Vagina (tissue), 2 donors: Measurements from ENCODE around the gene MACF1. TPM values are rescaled to one million over a fixed set of nuclear protein-coding genes. Genes with fewer than 3 reads are reported as not detected.

ENCODE experiments used
- DNase-seq, 2 donors: peaks; one replicate each; pipeline ENCODE4 v3.0.0-alpha.2; 2017; ENCODE audit errors: extremely low spot score in 2 of 2
- H3K27ac ChIP-seq: fragments of 200-600 bp; sonication (generic); one replicate; pipeline ENCODE4 v1.5.1; 2019
- H3K27me3 ChIP-seq: fragments of 200-600 bp; sonication (generic); one replicate; pipeline ENCODE4 v1.5.1; 2019
- H3K36me3 ChIP-seq, 2 donors: fragments of 200-600 bp; sonication (generic); one replicate each; pipeline ENCODE4 v1.5.1; 2017 to 2019
- H3K4me1 ChIP-seq: fragments of 200-600 bp; sonication (generic); one replicate; pipeline ENCODE4 v1.5.1; 2019
- H3K4me3 ChIP-seq, 2 donors: fragments of 200-600 bp; sonication (generic); 1 replicate in 1 of 2; 2 replicates in 1 of 2; pipeline ENCODE4 v1.5.1; 2016 to 2019
- H3K9me3 ChIP-seq: fragments of 200-600 bp; sonication (generic); one replicate; pipeline ENCODE4 v1.5.1; 2019
- CTCF ChIP-seq, 3 experiments: fragments of 450-650 bp in 2 of 3; fragments of 200-600 bp in 1 of 3; sonication (generic) in 1 of 3; IDR thresholded peaks; one replicate each; pipeline ENCODE4 v1.5.1; 2017 to 2019; ENCODE audit warnings: antibody characterized with exemption in 3 of 3, mild to moderate bottlenecking in 2 of 3, moderate library complexity in 2 of 3
- POLR2A ChIP-seq, 2 donors: fragments of 450-650 bp; IDR thresholded peaks; one replicate each; pipeline ENCODE4 v1.6.1; 2017; ENCODE audit warnings: antibody characterized with exemption in 2 of 2, mild to moderate bottlenecking in 2 of 2, moderate library complexity in 2 of 2
- POLR2AphosphoS5 ChIP-seq, 2 donors: sonication (generic); formaldehyde crosslinking; IDR thresholded peaks; one replicate each; pipeline ENCODE4 v1.9.0; 2017; ENCODE audit warnings: antibody characterized with exemption in 2 of 2, mild to moderate bottlenecking in 2 of 2, low read depth in 1 of 2; ENCODE audit not compliant: insufficient read depth in 1 of 2
- intact Hi-C: fragments of 100-400 bp; cut with DNase I; formaldehyde crosslinking; loops from one replicate; pipeline ENCODE4 v1.15.1; 2023
- total RNA-seq: library from RNA; depleted of rRNA; stranded (reverse); fragments of >200 nt; gene quantifications from one replicate; pipeline ENCODE4 v1.2.3, GENCODE V29; 2016

MACF1 gene
- total RNA-seq, 1 donor from 2014 or later = 291 TPM

GRCh38 chr1:39294531-39294930 lies 90.0 kb downstream of the MACF1 start:
- Histone ChIP-seq H3K27ac (no peak overlapping the region), H3K4me3 (no peak overlapping the region), H3K4me1 (peaks cover 9% of the 10 kb centered on the region), H3K36me3 (peaks cover 5 to 69% of the 10 kb centered on the region in 2 donors), H3K9me3 (no peaks in the 10 kb centered on the region), H3K27me3 (no peaks in the 10 kb centered on the region)
- TF ChIP-seq POLR2AphosphoS5 (IDR thresholded peaks at IDR 0.05; ENCODE audit: insufficient read depth in 1 of 2, low read depth in 1 of 2) (no peak), CTCF (IDR thresholded peaks at IDR 0.05) (no peak), POLR2A (IDR thresholded peaks at IDR 0.05) (no peak)
- intact Hi-C loops = no loop called here
- DNase-seq = no peak

GRCh38 chr1:39295901-39296300 lies 91.4 kb downstream of the MACF1 start:
- H3K36me3 ChIP-seq = peaks cover 5 to 83% of the 10 kb centered on the region in 2 donors
- H3K4me1 ChIP-seq = peaks cover 9% of the 10 kb centered on the region
- H3K27me3 ChIP-seq = no peaks in the 10 kb centered on the region
- H3K27ac ChIP-seq = no peak overlapping the region
- no peak overlapping the region for H3K4me3 ChIP-seq
- TF ChIP-seq CTCF (IDR thresholded peaks at IDR 0.05) (no peak), POLR2A (IDR thresholded peaks at IDR 0.05) (no peak), POLR2AphosphoS5 (IDR thresholded peaks at IDR 0.05; ENCODE audit: insufficient read depth in 1 of 2, low read depth in 1 of 2) (no peak)
- intact Hi-C loops = no loop called here
- H3K9me3 ChIP-seq = no peaks in the 10 kb centered on the region
- DNase-seq = no peak

- peaks cover 5 to 86% of the 10 kb centered on the region in 2 donors for H3K36me3 ChIP-seq
- H3K4me1 ChIP-seq = peaks cover 9% of the 10 kb centered on the region
- H3K27ac ChIP-seq = no peak overlapping the region
- no peak for TF ChIP-seq CTCF (IDR thresholded peaks at IDR 0.05)
- TF ChIP-seq POLR2A (IDR thresholded peaks at IDR 0.05) = no peak
- no peak for TF ChIP-seq POLR2AphosphoS5 (IDR thresholded peaks at IDR 0.05; ENCODE audit: insufficient read depth in 1 of 2, low read depth in 1 of 2)
- H3K9me3 ChIP-seq = no peaks in the 10 kb centered on the region
- H3K27me3 ChIP-seq = no peaks in the 10 kb centered on the region
- intact Hi-C loops = no loop called here
- H3K4me3 ChIP-seq = no peak overlapping the region
- DNase-seq = no peak
Measured at GRCh38 chr1:39297551-39297950, 93.1 kb downstream of the MACF1 start.

- TF ChIP-seq POLR2A (IDR thresholded peaks at IDR 0.05) = no peak
- no peak for TF ChIP-seq CTCF (IDR thresholded peaks at IDR 0.05)
- Histone ChIP-seq H3K36me3 (peaks cover 0 to 79% of the 10 kb centered on the region in 2 donors), H3K27me3 (no peaks in the 10 kb centered on the region), H3K4me1 (no peaks in the 10 kb centered on the region), H3K4me3 (no peak overlapping the region), H3K27ac (no peak overlapping the region), H3K9me3 (no peaks in the 10 kb centered on the region)
- intact Hi-C loops = no loop called here
- no peak for DNase-seq
Measured at GRCh38 chr1:39301606-39302005, 97.1 kb downstream of the MACF1 start.

GRCh38 chr1:39305555-39305954 lies 101.1 kb downstream of the MACF1 start:
- DNase-seq = no peak
- peaks cover 0 to 67% of the 10 kb centered on the region in 2 donors for H3K36me3 ChIP-seq
- no peak overlapping the region for H3K4me3 ChIP-seq
- H3K27ac ChIP-seq = no peak overlapping the region
- H3K9me3 ChIP-seq = no peaks in the 10 kb centered on the region
- H3K27me3 ChIP-seq = no peaks in the 10 kb centered on the region
- TF ChIP-seq POLR2AphosphoS5 (IDR thresholded peaks at IDR 0.05; ENCODE audit: insufficient read depth in 1 of 2, low read depth in 1 of 2) = no peak
- TF ChIP-seq CTCF (IDR thresholded peaks at IDR 0.05) = no peak
- TF ChIP-seq POLR2A (IDR thresholded peaks at IDR 0.05) = no peak
- no peaks in the 10 kb centered on the region for H3K4me1 ChIP-seq
- intact Hi-C loops = no loop called here
